ENCODE measurements around the gene SPATA7. TPM values are rescaled to one million over a fixed set of nuclear protein-coding genes. Genes with fewer than 3 reads are reported as not detected.

SPATA7 gene, protein sequence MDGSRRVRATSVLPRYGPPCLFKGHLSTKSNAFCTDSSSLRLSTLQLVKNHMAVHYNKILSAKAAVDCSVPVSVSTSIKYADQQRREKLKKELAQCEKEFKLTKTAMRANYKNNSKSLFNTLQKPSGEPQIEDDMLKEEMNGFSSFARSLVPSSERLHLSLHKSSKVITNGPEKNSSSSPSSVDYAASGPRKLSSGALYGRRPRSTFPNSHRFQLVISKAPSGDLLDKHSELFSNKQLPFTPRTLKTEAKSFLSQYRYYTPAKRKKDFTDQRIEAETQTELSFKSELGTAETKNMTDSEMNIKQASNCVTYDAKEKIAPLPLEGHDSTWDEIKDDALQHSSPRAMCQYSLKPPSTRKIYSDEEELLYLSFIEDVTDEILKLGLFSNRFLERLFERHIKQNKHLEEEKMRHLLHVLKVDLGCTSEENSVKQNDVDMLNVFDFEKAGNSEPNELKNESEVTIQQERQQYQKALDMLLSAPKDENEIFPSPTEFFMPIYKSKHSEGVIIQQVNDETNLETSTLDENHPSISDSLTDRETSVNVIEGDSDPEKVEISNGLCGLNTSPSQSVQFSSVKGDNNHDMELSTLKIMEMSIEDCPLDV
- total RNA-seq, result 10 to 100 TPM; 11.9 to 20.2 TPM

DNA sequence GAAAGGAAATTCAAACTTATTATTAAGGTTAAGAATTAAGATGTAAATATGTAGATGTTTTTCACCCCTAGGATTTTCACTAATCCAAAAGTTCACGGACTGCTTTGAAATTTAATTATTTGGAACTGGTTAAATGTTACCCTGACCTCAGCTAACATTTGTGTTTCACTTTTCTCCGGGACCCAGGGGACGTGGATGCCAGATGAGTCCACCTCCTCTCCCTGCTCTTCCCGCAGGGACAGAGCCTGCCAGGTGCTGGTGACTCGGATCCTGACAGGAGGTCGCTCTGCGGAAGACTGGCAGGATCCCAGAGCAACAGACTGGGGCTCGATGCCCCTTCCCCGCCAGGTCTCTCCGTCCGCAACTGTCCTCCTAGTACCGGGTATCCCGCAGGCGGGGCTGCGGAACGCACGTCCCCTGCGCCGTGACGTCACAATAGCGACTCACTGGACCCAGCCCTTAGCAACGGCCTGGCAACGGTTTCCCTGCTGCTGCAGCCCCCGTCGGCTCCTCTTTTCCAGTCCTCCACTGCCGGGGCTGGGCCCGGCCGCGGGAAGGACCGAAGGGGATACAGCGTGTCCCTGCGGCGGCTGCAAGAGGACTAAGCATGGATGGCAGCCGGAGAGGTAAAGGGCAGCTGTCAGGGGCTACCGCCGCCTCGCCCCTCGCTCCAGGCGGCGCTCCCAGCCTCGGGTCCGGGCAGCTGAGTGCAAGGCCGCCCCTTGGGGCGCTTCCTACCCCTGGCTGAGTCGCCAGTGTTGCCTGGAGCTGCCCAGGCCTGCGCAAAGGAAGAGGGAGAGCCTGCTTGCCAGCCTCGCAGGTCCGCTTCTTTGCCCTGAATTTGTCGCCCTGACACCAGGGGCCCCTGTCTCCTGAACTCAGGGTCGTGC lies at the start of gene SPATA7:
Gene SPATA7 (plus strand): TSS at position 446 of the 890 bp plus-strand sequence. CDS start 162 bp downstream, at position 608.
- Histone ChIP-seq H3K9me3 (no peaks in the 10 kb centered on the region), H3K27me3 (replicated peaks; ENCODE audit: insufficient read depth) (no peaks in the 10 kb centered on the region), H3K4me1 (ENCODE audit: control insufficient read depth in 1 of 2, low read depth in 2 of 2) (peaks cover 0 to 18% of the 10 kb centered on the region in 2 donors), H3K4me3 (peak within 1 kb of the TSS; percentile 87), H3K36me3 (no peaks in the 10 kb centered on the region), H3K27ac (peak within 1 kb of the TSS; percentile 51 to 66)
- TF ChIP-seq, protein P1, sequence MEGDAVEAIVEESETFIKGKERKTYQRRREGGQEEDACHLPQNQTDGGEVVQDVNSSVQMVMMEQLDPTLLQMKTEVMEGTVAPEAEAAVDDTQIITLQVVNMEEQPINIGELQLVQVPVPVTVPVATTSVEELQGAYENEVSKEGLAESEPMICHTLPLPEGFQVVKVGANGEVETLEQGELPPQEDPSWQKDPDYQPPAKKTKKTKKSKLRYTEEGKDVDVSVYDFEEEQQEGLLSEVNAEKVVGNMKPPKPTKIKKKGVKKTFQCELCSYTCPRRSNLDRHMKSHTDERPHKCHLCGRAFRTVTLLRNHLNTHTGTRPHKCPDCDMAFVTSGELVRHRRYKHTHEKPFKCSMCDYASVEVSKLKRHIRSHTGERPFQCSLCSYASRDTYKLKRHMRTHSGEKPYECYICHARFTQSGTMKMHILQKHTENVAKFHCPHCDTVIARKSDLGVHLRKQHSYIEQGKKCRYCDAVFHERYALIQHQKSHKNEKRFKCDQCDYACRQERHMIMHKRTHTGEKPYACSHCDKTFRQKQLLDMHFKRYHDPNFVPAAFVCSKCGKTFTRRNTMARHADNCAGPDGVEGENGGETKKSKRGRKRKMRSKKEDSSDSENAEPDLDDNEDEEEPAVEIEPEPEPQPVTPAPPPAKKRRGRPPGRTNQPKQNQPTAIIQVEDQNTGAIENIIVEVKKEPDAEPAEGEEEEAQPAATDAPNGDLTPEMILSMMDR (IDR thresholded peaks at IDR 0.05), result no peak
- DNase-seq (ENCODE audit: low spot score) (peak; percentile 75), ATAC-seq (ENCODE audit: insufficient number of reproducible peaks, low FRiP score, low read depth) (peak; percentile 53)

DNA sequence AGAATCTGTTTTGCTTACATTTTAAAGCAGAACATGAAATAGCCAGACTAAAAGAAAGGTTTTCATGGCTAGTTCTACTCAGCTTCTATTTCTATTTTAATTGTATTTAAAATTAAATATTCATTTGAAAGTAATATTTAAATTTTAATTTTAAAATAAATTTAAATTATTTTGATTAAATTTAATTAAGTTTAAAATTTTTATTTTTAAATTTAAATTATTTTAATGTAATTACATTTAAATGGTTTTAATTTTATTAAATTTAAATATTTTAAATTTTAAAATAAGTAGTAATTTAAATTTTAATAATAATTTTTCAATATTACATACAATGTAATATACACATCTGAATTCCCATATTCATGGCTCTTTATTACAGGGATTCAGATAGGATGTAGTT lies 45.1 kb upstream of the SPATA7 start:
- Histone ChIP-seq H3K27ac (no peak overlapping the region), H3K27me3 (replicated peaks; ENCODE audit: insufficient read depth) (no peaks in the 10 kb centered on the region), H3K4me1 (ENCODE audit: control insufficient read depth in 1 of 2, low read depth in 2 of 2) (no peaks in the 10 kb centered on the region), H3K36me3 (no peaks in the 10 kb centered on the region), H3K4me3 (no peak overlapping the region), H3K9me3 (no peaks in the 10 kb centered on the region)
- TF ChIP-seq, protein P1 (IDR thresholded peaks at IDR 0.05), result no peak
- DNase-seq (ENCODE audit: low spot score), result no peak
- no peak for ATAC-seq (ENCODE audit: insufficient number of reproducible peaks, low FRiP score, low read depth)

DNA sequence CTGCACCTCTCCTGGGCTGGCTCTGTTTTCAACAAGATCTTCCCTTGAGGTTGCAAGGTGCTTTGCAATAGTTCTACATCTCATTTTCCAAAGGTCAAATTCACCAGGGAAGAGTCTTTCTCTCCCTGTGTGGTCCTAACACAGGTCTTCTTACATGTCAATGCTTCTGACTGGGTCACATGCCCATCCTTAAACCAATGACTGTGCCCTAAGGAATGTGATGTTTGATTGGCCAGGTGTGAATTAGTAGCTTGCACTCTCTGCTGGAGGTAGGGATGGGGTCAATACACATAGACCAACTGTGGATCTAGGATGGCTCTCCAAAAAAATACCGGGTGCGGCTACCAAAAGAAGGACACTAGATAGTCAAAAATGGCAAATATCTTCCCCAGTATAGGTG lies 42.5 kb upstream of the SPATA7 start:
- TF ChIP-seq, protein P1 (IDR thresholded peaks at IDR 0.05), result no peak
- H3K27me3 ChIP-seq (replicated peaks; ENCODE audit: insufficient read depth), result no peaks in the 10 kb centered on the region
- no peak overlapping the region for H3K27ac ChIP-seq

DNA sequence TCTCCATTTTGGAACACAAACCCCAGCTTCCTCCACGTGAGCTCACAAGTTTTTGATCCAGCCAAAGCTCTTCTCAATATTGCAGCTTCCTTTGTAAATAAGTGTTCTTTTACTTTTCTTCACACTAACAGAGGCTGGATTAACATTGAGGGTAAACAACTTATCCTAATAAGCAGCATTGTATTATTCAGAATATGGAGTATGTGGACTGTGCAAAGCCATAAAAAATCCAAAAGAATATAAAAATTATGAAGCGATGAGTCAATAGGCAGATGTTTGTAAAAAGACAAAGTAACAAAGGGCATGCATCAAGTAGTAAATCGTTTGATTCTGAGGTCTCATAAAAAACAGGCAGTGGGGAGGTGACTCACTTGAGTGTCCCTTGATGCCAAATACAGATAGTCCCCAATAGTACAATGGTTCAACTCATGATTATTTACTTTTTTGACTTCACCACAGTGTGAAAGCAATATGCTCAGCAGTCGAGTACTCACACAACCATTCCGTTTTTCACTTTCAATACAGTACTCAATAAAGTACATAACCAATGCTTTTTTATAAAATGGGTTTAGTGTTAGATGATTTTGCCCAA lies 39.3 kb upstream of the SPATA7 start:
- Histone ChIP-seq H3K27me3 (replicated peaks; ENCODE audit: insufficient read depth) (no peaks in the 10 kb centered on the region), H3K4me1 (ENCODE audit: control insufficient read depth in 1 of 2, low read depth in 2 of 2) (no peaks in the 10 kb centered on the region), H3K36me3 (no peaks in the 10 kb centered on the region), H3K27ac (no peak overlapping the region), H3K9me3 (no peaks in the 10 kb centered on the region), H3K4me3 (no peak overlapping the region)
- ATAC-seq (ENCODE audit: insufficient number of reproducible peaks, low FRiP score, low read depth), result no peak
- TF ChIP-seq, protein P1 (IDR thresholded peaks at IDR 0.05), result no peak
- DNase-seq (ENCODE audit: low spot score), result no peak

More for the DNA sequence above, 42.5 kb upstream of the SPATA7 start:
- no peak overlapping the region for H3K4me3 ChIP-seq
- H3K4me1 ChIP-seq (ENCODE audit: control insufficient read depth in 1 of 2, low read depth in 2 of 2), result no peaks in the 10 kb centered on the region
- no peak for DNase-seq (ENCODE audit: low spot score)
- H3K36me3 ChIP-seq, result no peaks in the 10 kb centered on the region
- ATAC-seq (ENCODE audit: insufficient number of reproducible peaks, low FRiP score, low read depth), result no peak
- H3K9me3 ChIP-seq, result no peaks in the 10 kb centered on the region

Measured in thoracic aorta (tissue), 2 donors.